ENCODE results near the gene PBX3.
A peak's percentile ranks its signal among the peaks of the same experiment; 100 is the strongest.

PBX3 gene

GRCh38 chr9:125747053-125747764 lies at the start of gene PBX3:
TSS of gene PBX3 (plus strand) at chr9:125747373.
- TF ChIP-seq GATA1 (IDR thresholded peaks at IDR 0.05; ENCODE audit: low read depth, low read length) (no peak), POLR2A (IDR thresholded peaks at IDR 0.05; ENCODE audit: low read length) (no peak)
- peak; percentile 66 to 77 for DNase-seq

DNA sequence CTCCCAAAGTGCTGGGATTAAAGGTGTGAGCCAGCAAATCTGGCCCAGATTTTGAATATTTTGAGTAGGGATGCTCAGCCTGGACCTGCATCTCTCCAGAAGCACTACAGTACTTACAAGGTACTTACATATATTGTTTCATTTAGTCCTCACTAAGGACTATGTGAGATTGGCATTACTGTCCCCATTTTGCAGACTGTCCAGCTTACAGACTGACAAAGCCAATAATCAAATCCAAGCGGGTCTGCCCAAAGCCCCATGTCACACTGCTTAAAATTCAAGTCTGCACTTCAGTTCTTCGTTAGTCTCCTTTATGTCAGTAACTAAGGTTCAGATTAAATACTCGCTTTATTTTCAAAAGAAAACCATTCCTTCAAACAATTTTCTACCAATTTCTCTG lies 47.3 kb upstream of the PBX3 start:
- DNase-seq: no peak
- no peak for TF ChIP-seq POLR2A (IDR thresholded peaks at IDR 0.05; ENCODE audit: low read length)
- no peak for TF ChIP-seq GATA1 (IDR thresholded peaks at IDR 0.05; ENCODE audit: low read depth, low read length)

DNA sequence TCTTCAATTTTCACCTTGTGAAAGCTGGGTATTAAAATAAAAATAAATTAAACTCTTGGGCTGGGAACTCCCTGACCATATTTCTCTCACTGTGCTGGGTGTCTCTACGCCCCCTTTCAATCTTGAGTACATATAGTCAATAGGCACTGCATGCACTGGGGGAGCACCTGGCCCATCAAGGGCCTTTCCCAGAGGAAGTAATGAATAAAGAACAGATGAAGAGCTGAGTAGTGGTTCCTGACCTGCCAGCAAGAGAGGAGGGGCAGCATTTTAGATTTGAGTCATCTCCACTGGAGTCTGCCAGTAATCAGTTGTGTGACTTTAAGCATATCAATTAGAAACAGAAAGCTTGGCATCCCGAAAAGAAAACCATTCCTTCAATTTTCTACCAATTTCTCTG lies 46.4 kb upstream of the PBX3 start:
- TF ChIP-seq GATA1 (IDR thresholded peaks at IDR 0.05; ENCODE audit: low read depth, low read length) (no peak), POLR2A (IDR thresholded peaks at IDR 0.05; ENCODE audit: low read length) (no peak)
- no peak for DNase-seq

DNA sequence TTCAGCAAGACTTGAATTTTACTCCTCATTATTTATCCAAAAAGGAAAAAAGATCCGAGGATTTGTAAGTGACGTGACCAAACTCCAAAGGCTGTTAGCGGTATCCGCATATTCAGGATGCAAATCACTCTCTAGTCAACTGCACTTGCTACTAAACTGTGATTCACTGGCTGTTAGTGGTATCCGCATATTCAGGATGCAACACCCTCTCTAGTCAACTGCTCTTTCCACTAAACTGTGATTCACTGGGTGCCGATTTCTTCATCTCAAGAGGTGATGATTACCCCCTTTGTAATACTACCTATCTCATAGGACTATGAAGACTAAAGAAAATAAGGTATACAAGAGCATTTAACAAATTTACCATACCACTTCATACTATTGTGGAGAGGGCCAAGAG lies 45.8 kb upstream of the PBX3 start:
- no peak for TF ChIP-seq GATA1 (IDR thresholded peaks at IDR 0.05; ENCODE audit: low read depth, low read length)
- no peak for TF ChIP-seq POLR2A (IDR thresholded peaks at IDR 0.05; ENCODE audit: low read length)
- DNase-seq: no peak

DNA sequence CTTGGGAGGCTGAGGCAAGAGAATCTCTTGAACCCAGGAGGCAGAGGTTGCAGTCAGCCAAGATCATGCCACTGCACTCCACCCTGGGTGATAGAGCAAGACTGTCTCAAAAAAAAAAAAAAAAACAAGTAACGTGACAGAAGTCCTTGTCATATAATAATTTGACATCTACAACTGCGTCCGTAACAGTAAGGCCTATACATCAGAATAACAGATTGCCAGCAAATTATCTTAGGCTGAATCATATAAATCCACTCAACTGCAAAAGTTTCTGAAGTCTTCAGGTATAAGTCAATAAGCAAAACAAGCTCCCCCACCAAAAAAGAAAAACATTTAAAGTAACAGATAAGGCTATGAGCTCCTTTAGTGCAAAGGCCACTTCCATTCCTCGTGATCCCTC lies 43.5 kb upstream of the PBX3 start:
- DNase-seq: no peak
- no peak for TF ChIP-seq POLR2A (IDR thresholded peaks at IDR 0.05; ENCODE audit: low read length)
- no peak for TF ChIP-seq GATA1 (IDR thresholded peaks at IDR 0.05; ENCODE audit: low read depth, low read length)

- no peak for DNase-seq
- TF ChIP-seq GATA1 (IDR thresholded peaks at IDR 0.05; ENCODE audit: low read depth, low read length): no peak
- no peak for TF ChIP-seq POLR2A (IDR thresholded peaks at IDR 0.05; ENCODE audit: low read length)
Observed at GRCh38 chr9:125705893-125706292, 41.3 kb upstream of the PBX3 start.

DNA sequence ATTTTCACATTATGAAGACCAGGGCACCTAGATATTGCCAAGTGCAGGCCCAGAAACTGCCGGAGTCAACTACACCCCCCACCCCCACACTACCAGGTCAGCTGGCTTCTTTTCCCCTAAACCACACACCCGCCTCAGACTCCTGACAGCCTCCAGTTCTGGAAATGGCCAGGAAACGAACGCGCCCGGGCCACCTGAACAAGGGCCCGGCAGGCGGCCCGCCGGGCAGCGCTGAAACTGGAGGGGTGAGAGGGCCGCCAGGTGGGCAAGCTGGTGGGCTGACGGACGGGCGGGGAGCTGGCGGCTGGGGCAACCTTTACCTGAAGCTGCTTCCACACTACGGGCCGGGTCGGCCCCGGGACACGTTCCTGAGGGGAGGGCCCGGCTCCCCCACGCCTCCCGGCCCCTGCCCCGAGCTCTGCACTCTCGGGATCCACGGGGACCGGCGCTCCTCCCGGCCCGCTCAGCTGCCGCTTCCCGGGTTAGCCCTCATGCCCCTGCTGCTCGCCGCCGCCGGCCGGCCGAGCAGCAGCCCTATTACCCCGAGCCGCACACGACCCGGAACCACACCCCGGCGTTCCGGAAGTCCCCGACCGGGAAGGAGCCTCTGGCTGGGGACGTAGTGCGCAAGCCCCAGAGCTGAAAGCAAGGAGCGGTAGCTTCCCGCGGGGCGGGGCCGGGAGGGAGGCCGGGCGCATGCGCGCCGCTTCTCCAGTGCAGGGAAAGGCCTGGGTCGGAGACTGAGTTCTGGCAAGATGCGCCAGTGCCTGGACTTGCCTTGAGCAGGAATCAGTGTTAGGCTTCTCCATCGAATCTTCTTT lies 40.3 kb upstream of the PBX3 start, which contains the start of gene MAPKAP1:
MAPKAP1 (minus strand) TSS at position 558 of the 821 bp plus-strand sequence. CDS start 34,634 bp downstream, outside the sequence.
- peak; percentile 93 to 95 for DNase-seq
- TF ChIP-seq GATA1 (IDR thresholded peaks at IDR 0.05; ENCODE audit: low read depth, low read length): no peak
- peak; percentile 82 for TF ChIP-seq POLR2A (IDR thresholded peaks at IDR 0.05; ENCODE audit: low read length)

- DNase-seq: no peak
- TF ChIP-seq GATA1 (IDR thresholded peaks at IDR 0.05; ENCODE audit: low read depth, low read length) (no peak), POLR2A (IDR thresholded peaks at IDR 0.05; ENCODE audit: low read length) (no peak)
Observed at GRCh38 chr9:125707472-125707804, 39.7 kb upstream of the PBX3 start.

DNA sequence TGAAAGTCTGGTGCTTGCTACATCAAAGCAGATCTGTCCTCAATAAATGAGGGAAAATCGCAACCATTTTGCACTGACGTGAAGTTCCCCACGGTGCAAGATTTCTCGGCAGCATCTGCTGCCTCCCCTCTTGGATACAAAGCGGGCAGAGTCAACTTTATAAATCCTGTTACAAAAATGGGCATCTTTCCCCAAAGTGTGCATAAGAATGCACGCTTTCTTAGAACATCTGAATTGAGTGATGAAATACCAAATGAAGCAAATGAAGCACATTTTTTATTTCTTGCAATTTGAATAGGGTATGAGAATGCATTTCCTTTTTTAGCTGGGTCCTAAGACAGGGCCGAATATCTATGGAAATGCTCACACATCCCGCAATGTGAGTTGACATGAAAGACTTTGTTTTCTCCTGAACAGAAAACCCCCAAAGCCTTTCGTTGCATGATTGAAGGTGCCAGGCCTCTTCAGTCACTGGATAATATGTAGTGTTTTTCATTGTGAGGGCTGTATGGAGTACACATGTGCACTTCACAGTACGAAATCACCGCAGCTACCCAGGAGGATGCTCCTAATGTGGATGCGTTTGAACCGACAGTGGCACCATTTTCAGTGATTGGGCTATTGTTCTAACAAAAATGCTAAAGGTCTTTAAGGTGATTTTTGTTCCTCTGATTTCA lies 20.6 kb upstream of the PBX3 start:
- no peak for TF ChIP-seq POLR2A (IDR thresholded peaks at IDR 0.05; ENCODE audit: low read length)
- TF ChIP-seq GATA1 (IDR thresholded peaks at IDR 0.05; ENCODE audit: low read depth, low read length): no peak
- no peak for DNase-seq

GRCh38 chr9:125730168-125730567 lies 17.0 kb upstream of the PBX3 start:
- TF ChIP-seq POLR2A (IDR thresholded peaks at IDR 0.05; ENCODE audit: low read length): no peak
- no peak for TF ChIP-seq GATA1 (IDR thresholded peaks at IDR 0.05; ENCODE audit: low read depth, low read length)
- no peak for DNase-seq

- TF ChIP-seq POLR2A (IDR thresholded peaks at IDR 0.05; ENCODE audit: low read length) (no peak), GATA1 (IDR thresholded peaks at IDR 0.05; ENCODE audit: low read depth, low read length) (no peak)
- peak in 1 of 2 experiments; percentile 8 for DNase-seq
Observed at GRCh38 chr9:125732562-125732961, 14.6 kb upstream of the PBX3 start.

DNA sequence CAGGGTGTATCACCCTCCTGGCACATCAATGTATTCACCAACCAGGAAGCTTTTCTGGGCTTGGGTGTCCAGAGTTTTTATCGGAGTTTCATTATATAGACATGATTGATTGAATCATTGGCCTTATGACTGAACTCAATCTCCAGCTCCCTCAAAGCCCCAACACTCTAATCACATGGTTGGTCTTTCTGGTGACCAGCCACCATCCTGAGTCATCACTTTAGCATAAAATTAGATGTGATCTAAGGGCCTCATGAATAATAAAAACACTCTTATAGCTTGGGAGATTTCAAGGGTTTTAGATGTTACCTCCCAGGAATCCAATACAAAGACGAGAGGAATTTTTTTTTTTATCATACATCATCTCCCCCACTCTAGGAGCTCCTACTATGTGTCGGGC lies 7.7 kb upstream of the PBX3 start:
- no peak for DNase-seq
- TF ChIP-seq POLR2A (IDR thresholded peaks at IDR 0.05; ENCODE audit: low read length) (no peak), GATA1 (IDR thresholded peaks at IDR 0.05; ENCODE audit: low read depth, low read length) (no peak)

GRCh38 chr9:125742657-125743056 lies 4.5 kb upstream of the PBX3 start:
- TF ChIP-seq GATA1 (IDR thresholded peaks at IDR 0.05; ENCODE audit: low read depth, low read length) (no peak), POLR2A (IDR thresholded peaks at IDR 0.05; ENCODE audit: low read length) (no peak)
- no peak for DNase-seq
